Neural progenitor cell (in vitro differentiated cells): Measurements from ENCODE around the gene PPP1R9B. TPM values are rescaled to one million over a fixed set of nuclear protein-coding genes. Genes with fewer than 3 reads are reported as not detected.

ENCODE experiments used
- DNase-seq: peaks from one replicate; pipeline ENCODE4 v3.0.0-alpha.2; 2016; ENCODE audit warnings: low spot score
- H2AFZ ChIP-seq: fragments of 200-600 bp; sonication (generic); replicated peaks from 2 replicates; pipeline ENCODE4 v1.6.1; 2016; ENCODE audit warnings: antibody characterized with exemption
- H3F3A ChIP-seq: fragments of 200-600 bp; sonication (generic); 2 replicates; pipeline ENCODE4 v1.6.1; 2016; ENCODE audit warnings: antibody characterized with exemption, low read depth
- H3K27ac ChIP-seq: fragments of 200-600 bp; sonication (generic); 2 replicates; pipeline ENCODE4 v1.5.1; 2016; ENCODE audit warnings: mild to moderate bottlenecking
- H3K27me3 ChIP-seq: fragments of 200-600 bp; sonication (generic); 2 replicates; pipeline ENCODE4 v1.6.1; 2016; ENCODE audit warnings: mild to moderate bottlenecking, moderate library complexity
- H3K36me3 ChIP-seq: fragments of 200-600 bp; sonication (generic); 2 replicates; pipeline ENCODE4 v1.5.1; 2016
- H3K4me1 ChIP-seq: fragments of 200-600 bp; sonication (generic); 2 replicates; pipeline ENCODE4 v1.6.1; 2016; ENCODE audit warnings: mixed run types
- H3K4me2 ChIP-seq: fragments of 200-600 bp; sonication (generic); 2 replicates; pipeline ENCODE4 v1.6.1; 2016
- H3K4me3 ChIP-seq: fragments of 200-600 bp; sonication (generic); 2 replicates; pipeline ENCODE4 v1.5.1; 2016
- H3K79me2 ChIP-seq: fragments of 200-600 bp; sonication (generic); 2 replicates; pipeline ENCODE4 v1.6.1; 2016; ENCODE audit warnings: low read depth
- H3K9ac ChIP-seq: fragments of 200-600 bp; sonication (generic); 2 replicates; pipeline ENCODE4 v1.6.1; 2016
- H3K9me3 ChIP-seq: fragments of 200-600 bp; sonication (generic); 2 replicates; pipeline ENCODE4 v1.5.1; 2016; ENCODE audit warnings: low read depth
- H4K20me1 ChIP-seq: fragments of 200-600 bp; sonication (generic); 2 replicates; pipeline ENCODE4 v1.6.1; 2016; ENCODE audit warnings: low read depth
- H3K27ac Mint-ChIP-seq: 3 replicates; pipeline ENCODE4 v1.8.0; 2021; ENCODE audit warnings: mixed read lengths
- H3K27me3 Mint-ChIP-seq: 2 replicates; pipeline ENCODE4 v1.8.0; 2022; ENCODE audit warnings: low read depth, mild to moderate bottlenecking, inconsistent platforms, moderate library complexity, mixed read lengths; ENCODE audit not compliant: insufficient read depth
- H3K36me3 Mint-ChIP-seq: 3 replicates; pipeline ENCODE4 v1.8.0; 2021; ENCODE audit warnings: mixed read lengths
- H3K4me1 Mint-ChIP-seq: 3 replicates; pipeline ENCODE4 v1.8.0; 2021; ENCODE audit warnings: mixed read lengths
- H3K4me3 Mint-ChIP-seq: 3 replicates; pipeline ENCODE4 v1.8.0; 2021; ENCODE audit warnings: mild to moderate bottlenecking, moderate library complexity, mixed read lengths
- H3K9me3 Mint-ChIP-seq: 3 replicates; pipeline ENCODE4 v1.8.0; 2020; ENCODE audit warnings: mixed read lengths
- CTCF ChIP-seq: fragments of 200-600 bp; sonication (generic); IDR thresholded peaks from 2 replicates; pipeline ENCODE4 v1.5.1; 2017; ENCODE audit warnings: antibody characterized with exemption, mild to moderate bottlenecking
- EZH2 ChIP-seq: fragments of 200-600 bp; sonication (generic); IDR thresholded peaks from 2 replicates; pipeline ENCODE4 v1.6.1; 2017; ENCODE audit warnings: antibody characterized with exemption, mild to moderate bottlenecking, moderate library complexity
- EZH2phosphoT487 ChIP-seq: fragments of 200-600 bp; sonication (generic); IDR thresholded peaks from 2 replicates; pipeline ENCODE4 v1.6.1; 2017; ENCODE audit warnings: antibody characterized with exemption
- total RNA-seq: library from RNA; depleted of rRNA; stranded (reverse); fragments of >200 nt; gene quantifications from 2 replicates; pipeline ENCODE4 v1.2.3, GENCODE V29; 2015; ENCODE audit warnings: low replicate concordance

PPP1R9B gene
- total RNA-seq, 1 donor from 2014 or later: 12.0 TPM

GRCh38 chr17:50096758-50097157 lies 53.7 kb downstream of the PPP1R9B start:
- DNase-seq: no peak
- no peak overlapping the region for H3K4me2 ChIP-seq
- no peaks in the 10 kb centered on the region for H3K9me3 ChIP-seq
- no peaks in the 10 kb centered on the region for H3K27me3 ChIP-seq
- H3K36me3 Mint-ChIP-seq: peaks cover 7% of the 10 kb centered on the region
- TF ChIP-seq CTCF (no peak), EZH2phosphoT487 (no peak), EZH2 (no peak)
- H3K4me1 Mint-ChIP-seq: peaks cover 43% of the 10 kb centered on the region
- no peaks in the 10 kb centered on the region for H3K9me3 Mint-ChIP-seq
- no peak overlapping the region for H2AFZ ChIP-seq
- H3K9ac ChIP-seq: no peak overlapping the region
- peak overlapping the region; percentile 33 for H3K27ac Mint-ChIP-seq
- peaks cover 7% of the 10 kb centered on the region for H4K20me1 ChIP-seq
- no peak overlapping the region for H3K27ac ChIP-seq
- H3K27me3 Mint-ChIP-seq: peaks cover 22% of the 10 kb centered on the region
- peak overlapping the region; percentile 99 for H3K4me3 Mint-ChIP-seq
- H3K4me3 ChIP-seq: no peak overlapping the region
- H3K79me2 ChIP-seq: peaks cover 13% of the 10 kb centered on the region
- H3F3A ChIP-seq: peaks cover 4% of the 10 kb centered on the region
- peaks cover 17% of the 10 kb centered on the region for H3K4me1 ChIP-seq
- H3K36me3 ChIP-seq: no peaks in the 10 kb centered on the region

- no peak overlapping the region for H3K27ac Mint-ChIP-seq
- peak overlapping the region; percentile 98 for H3K4me2 ChIP-seq
- H3F3A ChIP-seq: peaks cover 4% of the 10 kb centered on the region
- no peaks in the 10 kb centered on the region for H3K36me3 ChIP-seq
- H3K4me3 Mint-ChIP-seq: peak overlapping the region; percentile 99
- TF ChIP-seq CTCF: no peak
- TF ChIP-seq EZH2phosphoT487: no peak
- no peak for TF ChIP-seq EZH2
- peaks cover 22% of the 10 kb centered on the region for H3K27me3 Mint-ChIP-seq
- H3K27me3 ChIP-seq: no peaks in the 10 kb centered on the region
- no peak for DNase-seq
- peaks cover 13% of the 10 kb centered on the region for H3K79me2 ChIP-seq
- peaks cover 36% of the 10 kb centered on the region for H3K4me1 Mint-ChIP-seq
- peak overlapping the region; percentile 99 for H3K4me3 ChIP-seq
- H3K4me1 ChIP-seq: peaks cover 16% of the 10 kb centered on the region
- H2AFZ ChIP-seq: peak overlapping the region; percentile 93
- H4K20me1 ChIP-seq: peaks cover 1% of the 10 kb centered on the region
- no peaks in the 10 kb centered on the region for H3K9me3 ChIP-seq
- no peaks in the 10 kb centered on the region for H3K9me3 Mint-ChIP-seq
- peak overlapping the region; percentile 74 for H3K9ac ChIP-seq
- H3K27ac ChIP-seq: no peak overlapping the region
- H3K36me3 Mint-ChIP-seq: peaks cover 7% of the 10 kb centered on the region
Observed at GRCh38 chr17:50096092-50096491, 54.4 kb downstream of the PPP1R9B start.

DNA sequence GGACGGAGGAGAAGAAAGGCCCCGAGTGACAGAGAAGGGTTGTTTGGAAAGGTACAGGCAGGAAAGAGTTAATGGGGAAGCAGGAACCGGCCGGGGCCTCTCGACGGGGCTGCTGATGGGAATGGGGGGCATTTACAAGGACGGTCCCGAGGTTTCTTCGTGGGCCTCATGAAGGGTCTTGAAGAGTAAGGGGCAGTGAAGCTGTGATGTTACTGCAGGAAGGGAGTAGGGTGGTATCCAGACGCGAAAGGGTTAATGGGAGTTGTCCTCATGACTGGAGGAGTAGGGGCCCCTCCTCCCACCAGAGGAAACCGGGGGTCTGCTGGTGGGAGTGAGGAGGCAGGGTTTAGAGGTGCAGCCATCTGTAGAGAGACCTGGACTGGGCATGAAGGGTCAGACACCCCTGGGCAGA lies 54.8 kb downstream of the PPP1R9B start:
- Histone ChIP-seq H2AFZ (peak overlapping the region; percentile 93), H3K9ac (peak overlapping the region; percentile 74), H4K20me1 (no peaks in the 10 kb centered on the region), H3K27me3 (no peaks in the 10 kb centered on the region), H3K9me3 (no peaks in the 10 kb centered on the region), H3K4me3 (peak overlapping the region; percentile 99), H3K36me3 (no peaks in the 10 kb centered on the region), H3K79me2 (peaks cover 13% of the 10 kb centered on the region), H3K27ac (no peak overlapping the region), H3F3A (peaks cover 4% of the 10 kb centered on the region), H3K4me1 (peaks cover 13% of the 10 kb centered on the region), H3K4me2 (peak overlapping the region; percentile 98)
- H3K27me3 Mint-ChIP-seq: peaks cover 22% of the 10 kb centered on the region
- H3K9me3 Mint-ChIP-seq: no peaks in the 10 kb centered on the region
- peaks cover 7% of the 10 kb centered on the region for H3K36me3 Mint-ChIP-seq
- peaks cover 32% of the 10 kb centered on the region for H3K4me1 Mint-ChIP-seq
- H3K27ac Mint-ChIP-seq: peak overlapping the region; percentile 95
- peak; percentile 58 for DNase-seq
- H3K4me3 Mint-ChIP-seq: peak overlapping the region; percentile 99
- TF ChIP-seq EZH2 (no peak), EZH2phosphoT487 (no peak), CTCF (no peak)
